HEK293 (cell line): Measurements from ENCODE around the gene SPINT2.

Experiments
- HOXA7 ChIP-seq: sonication (generic); formaldehyde crosslinking; IDR thresholded peaks from 2 replicates; pipeline ENCODE4 v1.8.1; 2022; ENCODE audit warnings: missing genetic modification reagents, borderline replicate concordance
- KLF7 ChIP-seq: fragments of 450-650 bp; formaldehyde crosslinking; IDR thresholded peaks from 2 replicates; pipeline ENCODE4 v1.5.1; 2016; ENCODE audit warnings: missing biosample characterization, missing genetic modification characterization, borderline replicate concordance
- SP3 ChIP-seq: fragments of 450-650 bp; formaldehyde crosslinking; IDR thresholded peaks from 2 replicates; pipeline ENCODE4 v1.5.1; 2016; ENCODE audit warnings: missing biosample characterization, missing genetic modification characterization
- ZFP69B ChIP-seq: fragments of 450-650 bp; formaldehyde crosslinking; IDR thresholded peaks from 2 replicates; pipeline ENCODE4 v1.5.1; 2016; ENCODE audit warnings: missing biosample characterization, missing genetic modification characterization
- ZNF175 ChIP-seq: fragments of 450-650 bp; formaldehyde crosslinking; IDR thresholded peaks from 2 replicates; pipeline ENCODE4 v1.5.1; 2016; ENCODE audit warnings: missing biosample characterization, missing genetic modification characterization
- ZNF184 ChIP-seq: fragments of 450-650 bp; IDR thresholded peaks from 2 replicates; pipeline ENCODE4 v1.5.1; 2018; ENCODE audit warnings: missing biosample characterization, mild to moderate bottlenecking, missing genetic modification characterization
- ZNF341 ChIP-seq: fragments of 450-650 bp; formaldehyde crosslinking; IDR thresholded peaks from 2 replicates; pipeline ENCODE4; 2016; ENCODE audit warnings: low read depth, missing biosample characterization, missing genetic modification characterization
- ZNF391 ChIP-seq: fragments of 450-650 bp; formaldehyde crosslinking; IDR thresholded peaks from 2 replicates; pipeline ENCODE4 v1.5.1; 2016; ENCODE audit warnings: low read depth, missing biosample characterization, missing genetic modification characterization, borderline replicate concordance
- ZNF416 ChIP-seq: fragments of 450-650 bp; formaldehyde crosslinking; IDR thresholded peaks from 2 replicates; pipeline ENCODE4 v1.5.1; 2016; ENCODE audit warnings: missing biosample characterization, missing genetic modification characterization
- ZNF426 ChIP-seq: fragments of 450-650 bp; formaldehyde crosslinking; IDR thresholded peaks from 2 replicates; pipeline ENCODE4 v1.5.1; 2017; ENCODE audit warnings: missing biosample characterization, missing genetic modification characterization, mild to moderate bottlenecking, inconsistent platforms, moderate library complexity
- ZNF555 ChIP-seq: fragments of 450-650 bp; formaldehyde crosslinking; conservative IDR thresholded peaks from 2 replicates; pipeline ENCODE4 v1.5.1; 2017; ENCODE audit warnings: missing biosample characterization, mild to moderate bottlenecking, missing genetic modification characterization, inconsistent platforms
- ZNF561 ChIP-seq: fragments of 450-650 bp; IDR thresholded peaks from 2 replicates; pipeline ENCODE4 v1.5.1; 2018; ENCODE audit warnings: missing biosample characterization, missing genetic modification characterization, borderline replicate concordance
- ZNF830 ChIP-seq: fragments of 450-650 bp; IDR thresholded peaks from 2 replicates; pipeline ENCODE4 v1.5.0; 2018; ENCODE audit warnings: missing biosample characterization, missing genetic modification characterization, low read depth, mild to moderate bottlenecking, moderate library complexity
- ZXDB ChIP-seq: fragments of 450-650 bp; formaldehyde crosslinking; IDR thresholded peaks from 2 replicates; pipeline ENCODE4 v1.5.1; 2016; ENCODE audit warnings: missing biosample characterization, missing genetic modification characterization
- TF ChIP-seq, protein P1 (sequence below): fragments of 450-650 bp; formaldehyde crosslinking; IDR thresholded peaks from 2 replicates; pipeline ENCODE4 v1.5.1; 2016; ENCODE audit warnings: missing biosample characterization, missing genetic modification characterization
- TF ChIP-seq, protein P2 (sequence below): fragments of 450-650 bp; formaldehyde crosslinking; IDR thresholded peaks from 2 replicates; pipeline ENCODE4 v1.5.1; 2016; ENCODE audit warnings: missing biosample characterization, missing genetic modification characterization
- TF ChIP-seq, protein P3 (sequence below): fragments of 450-650 bp; formaldehyde crosslinking; IDR thresholded peaks from 2 replicates; pipeline ENCODE4 v1.5.1; 2016; ENCODE audit warnings: missing biosample characterization, missing genetic modification characterization
- TF ChIP-seq, protein P4 (sequence below): fragments of 450-650 bp; formaldehyde crosslinking; IDR thresholded peaks from 2 replicates; pipeline ENCODE4 v1.5.1; 2017; ENCODE audit warnings: missing biosample characterization, missing genetic modification characterization
- TF ChIP-seq, protein P5 (sequence below): fragments of 450-650 bp; formaldehyde crosslinking; IDR thresholded peaks from 2 replicates; pipeline ENCODE4 v1.5.1; 2016; ENCODE audit warnings: missing biosample characterization, missing genetic modification characterization, borderline replicate concordance
- TF ChIP-seq, protein P6 (sequence below): fragments of 450-650 bp; formaldehyde crosslinking; IDR thresholded peaks from 2 replicates; pipeline ENCODE4 v1.5.1; 2017; ENCODE audit warnings: missing biosample characterization, missing genetic modification characterization
- TF ChIP-seq, protein P7 (sequence below): fragments of 450-650 bp; formaldehyde crosslinking; IDR thresholded peaks from 2 replicates; pipeline ENCODE4 v1.5.1; 2016; ENCODE audit warnings: missing biosample characterization, missing genetic modification characterization
- TF ChIP-seq, protein P8 (sequence below): fragments of 450-650 bp; formaldehyde crosslinking; IDR thresholded peaks from 2 replicates; pipeline ENCODE4 v1.5.1; 2016; ENCODE audit warnings: missing biosample characterization, missing genetic modification characterization, low read depth
- TF ChIP-seq, protein P9 (sequence below): fragments of 450-650 bp; formaldehyde crosslinking; IDR thresholded peaks from 2 replicates; pipeline ENCODE4 v1.5.1; 2016; ENCODE audit warnings: missing biosample characterization, missing genetic modification characterization

SPINT2 gene

DNA sequence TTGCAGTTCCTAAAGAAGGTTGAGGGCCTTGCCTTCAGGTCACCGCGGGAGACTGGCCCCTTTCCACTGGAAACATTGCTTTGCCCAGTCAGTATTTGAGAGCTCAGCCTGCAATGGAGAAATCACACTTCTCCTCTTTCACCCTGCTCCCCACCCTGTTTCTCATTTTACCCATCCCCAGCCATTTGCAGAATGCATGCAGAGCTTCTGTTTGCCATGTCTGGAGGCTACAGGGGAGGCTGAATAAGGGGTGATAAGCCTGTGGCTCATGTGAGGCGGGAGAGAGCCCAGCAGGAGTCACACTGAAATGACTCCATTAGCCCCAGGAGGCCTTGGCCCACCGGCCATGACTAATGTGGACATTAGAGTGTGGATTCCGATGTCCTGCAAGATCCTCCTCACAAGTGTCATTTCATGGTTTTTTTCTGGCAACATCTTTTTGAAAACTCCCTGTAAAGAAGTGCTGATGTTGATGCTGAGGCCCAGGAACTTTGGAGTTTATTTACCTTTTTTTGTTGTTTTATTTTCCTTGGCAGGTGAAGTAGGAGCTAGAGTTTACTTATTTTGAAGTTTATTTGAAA, 6.3 kb downstream of the SPINT2 start (continued):
- TF ChIP-seq, protein P1, sequence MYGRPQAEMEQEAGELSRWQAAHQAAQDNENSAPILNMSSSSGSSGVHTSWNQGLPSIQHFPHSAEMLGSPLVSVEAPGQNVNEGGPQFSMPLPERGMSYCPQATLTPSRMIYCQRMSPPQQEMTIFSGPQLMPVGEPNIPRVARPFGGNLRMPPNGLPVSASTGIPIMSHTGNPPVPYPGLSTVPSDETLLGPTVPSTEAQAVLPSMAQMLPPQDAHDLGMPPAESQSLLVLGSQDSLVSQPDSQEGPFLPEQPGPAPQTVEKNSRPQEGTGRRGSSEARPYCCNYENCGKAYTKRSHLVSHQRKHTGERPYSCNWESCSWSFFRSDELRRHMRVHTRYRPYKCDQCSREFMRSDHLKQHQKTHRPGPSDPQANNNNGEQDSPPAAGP (tag by site-specific recombination) = peak; percentile 86
- TF ChIP-seq, protein P2, sequence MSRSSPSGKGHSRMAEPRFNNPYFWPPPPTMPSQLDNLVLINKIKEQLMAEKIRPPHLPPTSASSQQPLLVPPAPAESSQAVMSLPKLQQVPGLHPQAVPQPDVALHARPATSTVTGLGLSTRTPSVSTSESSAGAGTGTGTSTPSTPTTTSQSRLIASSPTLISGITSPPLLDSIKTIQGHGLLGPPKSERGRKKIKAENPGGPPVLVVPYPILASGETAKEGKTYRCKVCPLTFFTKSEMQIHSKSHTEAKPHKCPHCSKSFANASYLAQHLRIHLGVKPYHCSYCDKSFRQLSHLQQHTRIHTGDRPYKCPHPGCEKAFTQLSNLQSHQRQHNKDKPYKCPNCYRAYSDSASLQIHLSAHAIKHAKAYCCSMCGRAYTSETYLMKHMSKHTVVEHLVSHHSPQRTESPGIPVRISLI (tag by site-specific recombination) = no peak
- TF ChIP-seq ZXDB = peak; percentile 44
- no peak for TF ChIP-seq ZNF426 (tag by site-specific recombination)
- TF ChIP-seq HOXA7 (CRISPR knock-in tag) = no peak
- no peak for TF ChIP-seq ZNF175 (tag by site-specific recombination)
- TF ChIP-seq, protein P3, sequence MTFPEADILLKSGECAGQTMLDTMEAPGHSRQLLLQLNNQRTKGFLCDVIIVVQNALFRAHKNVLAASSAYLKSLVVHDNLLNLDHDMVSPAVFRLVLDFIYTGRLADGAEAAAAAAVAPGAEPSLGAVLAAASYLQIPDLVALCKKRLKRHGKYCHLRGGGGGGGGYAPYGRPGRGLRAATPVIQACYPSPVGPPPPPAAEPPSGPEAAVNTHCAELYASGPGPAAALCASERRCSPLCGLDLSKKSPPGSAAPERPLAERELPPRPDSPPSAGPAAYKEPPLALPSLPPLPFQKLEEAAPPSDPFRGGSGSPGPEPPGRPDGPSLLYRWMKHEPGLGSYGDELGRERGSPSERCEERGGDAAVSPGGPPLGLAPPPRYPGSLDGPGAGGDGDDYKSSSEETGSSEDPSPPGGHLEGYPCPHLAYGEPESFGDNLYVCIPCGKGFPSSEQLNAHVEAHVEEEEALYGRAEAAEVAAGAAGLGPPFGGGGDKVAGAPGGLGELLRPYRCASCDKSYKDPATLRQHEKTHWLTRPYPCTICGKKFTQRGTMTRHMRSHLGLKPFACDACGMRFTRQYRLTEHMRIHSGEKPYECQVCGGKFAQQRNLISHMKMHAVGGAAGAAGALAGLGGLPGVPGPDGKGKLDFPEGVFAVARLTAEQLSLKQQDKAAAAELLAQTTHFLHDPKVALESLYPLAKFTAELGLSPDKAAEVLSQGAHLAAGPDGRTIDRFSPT (tag by site-specific recombination) = peak; percentile 73
- TF ChIP-seq, protein P4, sequence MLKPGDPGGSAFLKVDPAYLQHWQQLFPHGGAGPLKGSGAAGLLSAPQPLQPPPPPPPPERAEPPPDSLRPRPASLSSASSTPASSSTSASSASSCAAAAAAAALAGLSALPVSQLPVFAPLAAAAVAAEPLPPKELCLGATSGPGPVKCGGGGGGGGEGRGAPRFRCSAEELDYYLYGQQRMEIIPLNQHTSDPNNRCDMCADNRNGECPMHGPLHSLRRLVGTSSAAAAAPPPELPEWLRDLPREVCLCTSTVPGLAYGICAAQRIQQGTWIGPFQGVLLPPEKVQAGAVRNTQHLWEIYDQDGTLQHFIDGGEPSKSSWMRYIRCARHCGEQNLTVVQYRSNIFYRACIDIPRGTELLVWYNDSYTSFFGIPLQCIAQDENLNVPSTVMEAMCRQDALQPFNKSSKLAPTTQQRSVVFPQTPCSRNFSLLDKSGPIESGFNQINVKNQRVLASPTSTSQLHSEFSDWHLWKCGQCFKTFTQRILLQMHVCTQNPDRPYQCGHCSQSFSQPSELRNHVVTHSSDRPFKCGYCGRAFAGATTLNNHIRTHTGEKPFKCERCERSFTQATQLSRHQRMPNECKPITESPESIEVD = peak; percentile 86; the same call in 1 of the 2 replicates
- TF ChIP-seq ZFP69B (tag by site-specific recombination) = peak; percentile 60
- TF ChIP-seq SP3 = no peak
- TF ChIP-seq, protein P5, sequence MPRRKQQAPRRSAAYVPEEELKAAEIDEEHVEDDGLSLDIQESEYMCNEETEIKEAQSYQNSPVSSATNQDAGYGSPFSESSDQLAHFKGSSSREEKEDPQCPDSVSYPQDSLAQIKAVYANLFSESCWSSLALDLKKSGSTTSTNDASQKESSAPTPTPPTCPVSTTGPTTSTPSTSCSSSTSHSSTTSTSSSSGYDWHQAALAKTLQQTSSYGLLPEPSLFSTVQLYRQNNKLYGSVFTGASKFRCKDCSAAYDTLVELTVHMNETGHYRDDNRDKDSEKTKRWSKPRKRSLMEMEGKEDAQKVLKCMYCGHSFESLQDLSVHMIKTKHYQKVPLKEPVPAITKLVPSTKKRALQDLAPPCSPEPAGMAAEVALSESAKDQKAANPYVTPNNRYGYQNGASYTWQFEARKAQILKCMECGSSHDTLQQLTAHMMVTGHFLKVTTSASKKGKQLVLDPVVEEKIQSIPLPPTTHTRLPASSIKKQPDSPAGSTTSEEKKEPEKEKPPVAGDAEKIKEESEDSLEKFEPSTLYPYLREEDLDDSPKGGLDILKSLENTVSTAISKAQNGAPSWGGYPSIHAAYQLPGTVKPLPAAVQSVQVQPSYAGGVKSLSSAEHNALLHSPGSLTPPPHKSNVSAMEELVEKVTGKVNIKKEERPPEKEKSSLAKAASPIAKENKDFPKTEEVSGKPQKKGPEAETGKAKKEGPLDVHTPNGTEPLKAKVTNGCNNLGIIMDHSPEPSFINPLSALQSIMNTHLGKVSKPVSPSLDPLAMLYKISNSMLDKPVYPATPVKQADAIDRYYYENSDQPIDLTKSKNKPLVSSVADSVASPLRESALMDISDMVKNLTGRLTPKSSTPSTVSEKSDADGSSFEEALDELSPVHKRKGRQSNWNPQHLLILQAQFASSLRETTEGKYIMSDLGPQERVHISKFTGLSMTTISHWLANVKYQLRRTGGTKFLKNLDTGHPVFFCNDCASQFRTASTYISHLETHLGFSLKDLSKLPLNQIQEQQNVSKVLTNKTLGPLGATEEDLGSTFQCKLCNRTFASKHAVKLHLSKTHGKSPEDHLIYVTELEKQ (tag by site-specific recombination) = no peak; the same call in none of the 2 replicates
- no peak for TF ChIP-seq ZNF416 (tag by site-specific recombination)
- TF ChIP-seq, protein P6, sequence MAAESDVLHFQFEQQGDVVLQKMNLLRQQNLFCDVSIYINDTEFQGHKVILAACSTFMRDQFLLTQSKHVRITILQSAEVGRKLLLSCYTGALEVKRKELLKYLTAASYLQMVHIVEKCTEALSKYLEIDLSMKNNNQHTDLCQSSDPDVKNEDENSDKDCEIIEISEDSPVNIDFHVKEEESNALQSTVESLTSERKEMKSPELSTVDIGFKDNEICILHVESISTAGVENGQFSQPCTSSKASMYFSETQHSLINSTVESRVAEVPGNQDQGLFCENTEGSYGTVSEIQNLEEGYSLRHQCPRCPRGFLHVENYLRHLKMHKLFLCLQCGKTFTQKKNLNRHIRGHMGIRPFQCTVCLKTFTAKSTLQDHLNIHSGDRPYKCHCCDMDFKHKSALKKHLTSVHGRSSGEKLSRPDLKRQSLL (tag by site-specific recombination) = no peak
- no peak for TF ChIP-seq ZNF555 (tag by site-specific recombination)
- TF ChIP-seq KLF7 (tag by site-specific recombination) = peak; percentile 62; the same call in 1 of the 2 replicates
- no peak for TF ChIP-seq ZNF184 (tag by site-specific recombination)
- peak; percentile 90; the same call in 1 of the 2 replicates for TF ChIP-seq ZNF561 (tag by site-specific recombination)
- TF ChIP-seq ZNF830 (tag by site-specific recombination) = no peak
- no peak for TF ChIP-seq ZNF341 (tag by site-specific recombination)
- TF ChIP-seq, protein P7, sequence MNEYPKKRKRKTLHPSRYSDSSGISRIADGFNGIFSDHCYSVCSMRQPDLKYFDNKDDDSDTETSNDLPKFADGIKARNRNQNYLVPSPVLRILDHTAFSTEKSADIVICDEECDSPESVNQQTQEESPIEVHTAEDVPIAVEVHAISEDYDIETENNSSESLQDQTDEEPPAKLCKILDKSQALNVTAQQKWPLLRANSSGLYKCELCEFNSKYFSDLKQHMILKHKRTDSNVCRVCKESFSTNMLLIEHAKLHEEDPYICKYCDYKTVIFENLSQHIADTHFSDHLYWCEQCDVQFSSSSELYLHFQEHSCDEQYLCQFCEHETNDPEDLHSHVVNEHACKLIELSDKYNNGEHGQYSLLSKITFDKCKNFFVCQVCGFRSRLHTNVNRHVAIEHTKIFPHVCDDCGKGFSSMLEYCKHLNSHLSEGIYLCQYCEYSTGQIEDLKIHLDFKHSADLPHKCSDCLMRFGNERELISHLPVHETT (tag by site-specific recombination) = no peak; the same call in 1 of the 2 replicates
- no peak; the same call in 1 of the 2 replicates for TF ChIP-seq ZNF391 (tag by site-specific recombination)
- TF ChIP-seq, protein P8, sequence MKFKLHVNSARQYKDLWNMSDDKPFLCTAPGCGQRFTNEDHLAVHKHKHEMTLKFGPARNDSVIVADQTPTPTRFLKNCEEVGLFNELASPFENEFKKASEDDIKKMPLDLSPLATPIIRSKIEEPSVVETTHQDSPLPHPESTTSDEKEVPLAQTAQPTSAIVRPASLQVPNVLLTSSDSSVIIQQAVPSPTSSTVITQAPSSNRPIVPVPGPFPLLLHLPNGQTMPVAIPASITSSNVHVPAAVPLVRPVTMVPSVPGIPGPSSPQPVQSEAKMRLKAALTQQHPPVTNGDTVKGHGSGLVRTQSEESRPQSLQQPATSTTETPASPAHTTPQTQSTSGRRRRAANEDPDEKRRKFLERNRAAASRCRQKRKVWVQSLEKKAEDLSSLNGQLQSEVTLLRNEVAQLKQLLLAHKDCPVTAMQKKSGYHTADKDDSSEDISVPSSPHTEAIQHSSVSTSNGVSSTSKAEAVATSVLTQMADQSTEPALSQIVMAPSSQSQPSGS (tag by site-specific recombination) = no peak
- TF ChIP-seq, protein P9, sequence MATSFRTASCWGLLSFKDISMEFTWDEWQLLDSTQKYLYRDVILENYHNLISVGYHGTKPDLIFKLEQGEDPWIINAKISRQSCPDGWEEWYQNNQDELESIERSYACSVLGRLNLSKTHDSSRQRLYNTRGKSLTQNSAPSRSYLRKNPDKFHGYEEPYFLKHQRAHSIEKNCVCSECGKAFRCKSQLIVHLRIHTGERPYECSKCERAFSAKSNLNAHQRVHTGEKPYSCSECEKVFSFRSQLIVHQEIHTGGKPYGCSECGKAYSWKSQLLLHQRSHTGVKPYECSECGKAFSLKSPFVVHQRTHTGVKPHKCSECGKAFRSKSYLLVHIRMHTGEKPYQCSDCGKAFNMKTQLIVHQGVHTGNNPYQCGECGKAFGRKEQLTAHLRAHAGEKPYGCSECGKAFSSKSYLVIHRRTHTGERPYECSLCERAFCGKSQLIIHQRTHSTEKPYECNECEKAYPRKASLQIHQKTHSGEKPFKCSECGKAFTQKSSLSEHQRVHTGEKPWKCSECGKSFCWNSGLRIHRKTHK = no peak
